Heart left ventricle (tissue), 13 donors: Measurements from ENCODE around the gene C1QTNF4.

ENCODE experiments used
- CTCF ChIP-seq, 12 donors: fragments of 200-600 bp; sonication (generic) in 4 of 12; IDR thresholded peaks; one replicate each; pipeline versions ENCODE4 v1.5.0 to v1.8.0; 2018 to 2022; ENCODE audit warnings: antibody characterized with exemption in 12 of 12, mild to moderate bottlenecking in 5 of 12
- POLR2A ChIP-seq, 2 donors: fragments of 450-650 bp; IDR thresholded peaks; one replicate each; pipeline ENCODE4 v1.6.1; 2017; ENCODE audit warnings: antibody characterized with exemption in 2 of 2, mild to moderate bottlenecking in 2 of 2, moderate library complexity in 2 of 2
- donor health status: ischemic (EF 13 %, LVEDD 7.1; RV severe dilation, severe dysfunction).
- donor health status: DM: no; HTN: yes; CAD: no.
- donor health status: DM: no; HTN: no; CAD: no.
- donor health status: ischemic (EF 25% LVEDD 6.9; RV normal size, moderate dysfunction).
- donor health status: ischemic (EF 25% LVEDD 5.7; RV mildly dilated, moderate dysfunction).
- donor health status: ischemic (EF 35%, LVEDD 5.7; RV mildly dilated, moderate dysfunction).
- donor health status: nonischemic (EF 11% LVEDD 7.7; RV severe dilation, severe dysfunction).
- donor health status: DM: yes; HTN: yes; CAD: no.
- donor health status: PGD.
- donor health status: ischemic (EF 29% LVEDD 5.4; RV normal size, mild dysfunction).
- donor health status: nonischemic (EF 23%, LVEDD 6.1; RV moderate dilation, normal function).

DNA sequence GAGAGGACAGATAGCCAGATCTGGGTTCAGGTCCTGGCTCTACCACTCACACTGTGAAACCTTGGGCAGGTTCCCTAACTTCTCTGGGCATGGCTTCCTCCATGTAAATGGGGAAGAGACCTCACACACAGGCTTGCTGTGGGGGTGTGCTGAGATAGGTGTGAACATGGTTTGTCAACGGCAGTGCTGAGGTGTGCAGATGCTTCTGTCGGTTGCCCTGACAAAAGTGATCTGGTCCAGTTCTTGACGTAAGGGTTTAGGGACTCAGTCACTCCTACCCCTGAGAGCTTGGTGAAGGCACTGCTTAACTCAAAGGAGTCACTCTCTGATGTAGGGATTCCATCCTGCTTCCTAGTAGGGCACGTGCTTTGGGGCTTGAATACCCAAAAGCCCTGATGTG, 2.0 kb downstream of the C1QTNF4 start:
- TF ChIP-seq CTCF (IDR thresholded peaks at IDR 0.05) (no peak), POLR2A (IDR thresholded peaks at IDR 0.05) (no peak)
